ENCODE results near the gene MINDY4B.
"Not testable (repeated sequence)": the region's sequence is repeated elsewhere in the genome, so short reads cannot be mapped to it uniquely, and the experiment has no call there.

Gene MINDY4B

DNA sequence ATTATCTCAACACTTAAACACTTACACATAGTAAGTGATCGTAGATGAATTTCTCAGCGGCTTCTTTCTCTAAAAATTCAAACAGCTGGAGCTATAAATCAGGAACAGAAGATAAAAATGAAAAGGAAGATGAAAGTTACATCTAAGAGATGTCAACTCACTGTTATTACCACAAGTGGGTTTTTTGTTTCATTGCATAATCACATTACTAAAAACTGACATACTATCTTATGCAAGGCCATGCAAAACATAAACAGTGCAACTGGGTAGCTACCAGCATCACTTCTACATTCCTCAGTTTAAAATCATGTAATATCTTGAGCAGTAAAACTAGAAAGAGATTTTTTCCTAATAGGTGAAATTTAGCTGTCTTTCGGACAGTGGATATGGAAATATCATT lies 14.9 kb downstream of the MINDY4B start:
- no peak for TF ChIP-seq JUND (IDR thresholded peaks at IDR 0.05; ENCODE audit: low read depth)
- no peak for DNase-seq (ENCODE audit: low read depth in 1 of 2, low spot score in 1 of 2)
- in situ Hi-C loops (cut with HindIII; ENCODE audit: low pct_unique_long_range_greater_than_20kb, low sequenced_read_pairs) = no loop called here

DNA sequence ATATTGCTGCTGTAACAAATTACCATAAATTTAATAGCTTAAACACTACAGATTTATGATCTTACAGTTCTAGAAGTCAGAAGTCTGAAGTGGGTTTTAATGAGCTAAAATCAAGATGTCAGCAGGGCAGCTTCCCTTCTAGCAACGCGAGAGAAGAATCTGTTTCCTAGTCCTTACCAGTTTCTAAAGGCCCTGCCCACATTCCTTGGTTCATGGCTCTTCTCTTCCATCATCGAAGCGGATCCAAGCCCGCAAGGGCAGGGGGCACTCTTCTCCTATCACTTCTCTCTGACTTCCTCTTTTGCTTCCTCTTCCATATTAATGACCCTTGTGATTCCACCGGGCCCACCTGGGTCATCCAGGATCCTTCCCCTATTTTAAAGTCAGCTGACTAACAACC lies 16.1 kb downstream of the MINDY4B start:
- in situ Hi-C loops (cut with HindIII; ENCODE audit: low pct_unique_long_range_greater_than_20kb, low sequenced_read_pairs) = no loop called here
- TF ChIP-seq JUND (IDR thresholded peaks at IDR 0.05; ENCODE audit: low read depth) = no peak

DNA sequence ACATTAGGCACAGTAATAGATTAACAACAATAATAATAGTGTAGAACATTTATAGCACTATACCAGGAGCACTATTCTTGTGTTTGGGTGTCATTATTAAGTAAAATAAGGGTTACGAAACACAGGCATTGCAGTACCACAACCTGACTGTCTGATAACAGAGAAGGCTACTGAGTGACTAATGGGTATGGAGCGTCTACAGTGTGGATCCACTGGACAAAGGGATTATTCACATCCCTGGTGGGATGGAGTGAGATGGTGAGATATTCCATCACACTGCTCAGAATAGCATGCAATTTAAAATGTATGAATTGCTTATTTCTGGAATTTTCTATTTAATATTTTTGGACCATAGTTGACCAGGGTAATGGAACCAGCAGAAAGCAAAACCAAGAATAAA lies 18.2 kb downstream of the MINDY4B start:
- TF ChIP-seq JUND (IDR thresholded peaks at IDR 0.05; ENCODE audit: low read depth) = no peak
- in situ Hi-C loops (cut with HindIII; ENCODE audit: low pct_unique_long_range_greater_than_20kb, low sequenced_read_pairs) = no loop called here
- no peak for DNase-seq (ENCODE audit: low read depth in 1 of 2, low spot score in 1 of 2)

More for the DNA sequence above, 16.1 kb downstream of the MINDY4B start:
- DNase-seq (ENCODE audit: low read depth in 1 of 2, low spot score in 1 of 2) = no peak

DNA sequence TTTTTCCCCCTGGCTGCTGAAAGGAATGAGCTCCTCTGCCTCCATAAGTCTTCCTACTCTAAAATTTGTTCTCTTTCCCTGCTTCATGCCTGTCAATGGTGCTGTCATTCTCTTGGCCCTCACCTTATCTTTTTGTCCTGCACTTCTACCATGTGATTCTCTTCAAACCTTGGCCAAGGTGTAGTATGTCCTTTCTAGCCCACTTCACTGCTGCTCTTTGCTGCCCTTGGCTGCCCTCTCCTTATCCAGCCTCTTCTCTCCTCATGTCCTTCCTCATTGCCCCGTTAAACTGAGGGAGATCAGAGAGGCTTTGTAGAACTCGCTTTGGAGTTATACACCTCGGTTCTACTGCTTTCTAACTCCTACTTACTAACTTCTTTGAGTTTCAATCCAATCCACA lies 19.7 kb downstream of the MINDY4B start:
- DNase-seq (ENCODE audit: low read depth in 1 of 2, low spot score in 1 of 2) = no peak
- TF ChIP-seq JUND (IDR thresholded peaks at IDR 0.05; ENCODE audit: low read depth) = no peak
- in situ Hi-C loops (cut with HindIII; ENCODE audit: low pct_unique_long_range_greater_than_20kb, low sequenced_read_pairs) = no loop called here

DNA sequence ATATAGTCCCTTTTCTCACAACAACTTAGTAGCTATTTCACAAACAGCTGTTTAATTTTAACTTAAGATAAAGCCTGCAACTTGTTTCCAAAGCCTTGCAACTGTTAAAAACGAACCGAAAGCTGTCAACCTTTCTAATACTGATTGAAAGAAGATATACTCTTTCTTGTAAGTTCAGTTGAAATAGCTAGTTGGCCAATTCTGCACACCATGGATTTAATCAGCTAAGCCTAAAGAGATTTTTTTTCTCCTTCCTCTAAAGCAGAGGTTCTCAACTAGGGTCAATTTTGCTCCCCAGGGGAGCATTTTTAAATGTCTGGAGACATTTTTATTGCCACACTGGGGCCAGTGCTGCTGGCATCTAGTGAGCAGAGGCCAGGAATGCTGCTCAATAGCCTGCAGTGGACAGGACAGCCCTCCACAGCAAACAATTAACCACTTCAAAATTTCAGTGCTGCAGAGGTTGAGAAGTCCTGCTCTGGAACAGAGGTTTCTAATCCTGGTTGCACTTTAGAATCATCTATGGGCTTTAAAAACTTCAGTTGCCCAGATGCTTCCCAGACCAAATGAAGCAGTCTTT lies 26.2 kb downstream of the MINDY4B start:
- TF ChIP-seq JUND (IDR thresholded peaks at IDR 0.05; ENCODE audit: low read depth) = no peak
- in situ Hi-C loops (cut with HindIII; ENCODE audit: low pct_unique_long_range_greater_than_20kb, low sequenced_read_pairs) = no loop called here
- DNase-seq (ENCODE audit: low read depth in 1 of 2, low spot score in 1 of 2) = no peak

DNA sequence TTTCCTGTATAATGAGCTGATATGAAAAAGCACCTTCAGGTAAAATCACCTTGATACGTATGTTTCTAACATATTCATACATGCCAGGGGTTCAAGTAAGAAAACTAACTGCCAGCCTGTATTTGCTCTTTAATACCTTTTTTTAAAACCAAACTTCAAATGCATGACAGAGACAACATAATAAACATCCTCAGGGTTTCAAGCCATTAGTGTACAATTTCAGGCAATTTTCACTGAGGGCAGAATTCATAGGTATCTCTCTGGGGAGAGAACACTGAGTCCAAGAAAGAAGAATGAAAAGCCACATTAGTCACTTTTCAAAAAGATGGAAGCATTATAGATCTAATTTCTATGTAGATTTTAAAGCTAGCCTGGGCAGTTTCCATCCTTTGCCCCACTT lies 26.9 kb downstream of the MINDY4B start:
- in situ Hi-C loops (cut with HindIII; ENCODE audit: low pct_unique_long_range_greater_than_20kb, low sequenced_read_pairs) = no loop called here
- no peak for TF ChIP-seq JUND (IDR thresholded peaks at IDR 0.05; ENCODE audit: low read depth)
- DNase-seq (ENCODE audit: low read depth in 1 of 2, low spot score in 1 of 2) = no peak

DNA sequence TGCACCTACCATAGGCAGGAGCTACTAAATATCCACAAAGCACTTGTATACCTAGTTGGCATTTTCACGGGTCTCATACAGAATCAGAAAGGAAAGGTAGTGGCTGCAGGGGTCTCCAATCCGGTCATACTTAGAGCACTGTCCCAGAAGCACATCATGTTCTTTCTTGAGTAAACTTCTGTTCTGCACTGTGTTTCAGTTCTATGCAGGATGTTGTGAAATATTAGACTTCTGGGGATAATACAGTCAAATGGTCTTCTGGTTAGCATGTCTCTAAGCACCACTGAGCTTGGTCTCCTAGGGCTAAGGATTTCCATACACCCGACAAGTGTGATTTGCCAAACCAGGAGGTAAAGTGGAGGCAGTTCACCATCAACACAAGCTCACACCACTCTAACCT lies 27.9 kb downstream of the MINDY4B start:
- in situ Hi-C loops (cut with HindIII; ENCODE audit: low pct_unique_long_range_greater_than_20kb, low sequenced_read_pairs) = no loop called here
- TF ChIP-seq JUND (IDR thresholded peaks at IDR 0.05; ENCODE audit: low read depth) = no peak
- no peak for DNase-seq (ENCODE audit: low read depth in 1 of 2, low spot score in 1 of 2)

DNA sequence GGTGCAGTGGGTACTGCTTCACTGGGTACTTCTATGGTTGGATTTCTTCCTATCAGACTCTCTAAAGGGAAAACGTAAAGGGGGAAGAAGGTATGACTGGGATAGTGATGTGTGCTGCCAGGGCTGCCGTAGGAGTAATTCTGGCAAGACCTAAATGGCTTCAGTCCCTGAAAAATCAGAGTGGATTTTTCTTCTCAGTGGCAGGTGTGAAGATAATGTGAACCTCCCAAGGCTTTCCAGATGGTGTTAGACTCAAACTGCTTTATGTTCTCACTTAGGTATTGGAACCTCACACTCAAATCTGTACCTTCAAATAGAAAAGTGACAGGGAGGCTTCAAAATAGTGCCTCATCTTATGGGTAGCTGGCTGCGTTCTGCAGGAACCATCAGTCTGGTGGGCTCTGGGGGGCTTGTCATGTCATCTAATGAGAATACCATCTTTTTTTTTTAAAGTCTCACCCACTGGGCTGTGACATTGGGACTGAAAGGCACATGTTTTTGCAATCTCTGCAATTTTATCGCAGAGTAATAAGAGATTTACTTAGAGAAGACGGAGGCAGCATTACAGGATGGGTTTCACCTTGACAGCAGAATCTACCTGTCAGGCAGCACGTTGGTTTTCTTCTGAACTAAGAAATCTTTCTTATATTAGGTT lies 28.5 kb downstream of the MINDY4B start:
- in situ Hi-C loops (cut with HindIII; ENCODE audit: low pct_unique_long_range_greater_than_20kb, low sequenced_read_pairs) = no loop called here
- no peak for DNase-seq (ENCODE audit: low read depth in 1 of 2, low spot score in 1 of 2)
- TF ChIP-seq JUND (IDR thresholded peaks at IDR 0.05; ENCODE audit: low read depth) = no peak

DNA sequence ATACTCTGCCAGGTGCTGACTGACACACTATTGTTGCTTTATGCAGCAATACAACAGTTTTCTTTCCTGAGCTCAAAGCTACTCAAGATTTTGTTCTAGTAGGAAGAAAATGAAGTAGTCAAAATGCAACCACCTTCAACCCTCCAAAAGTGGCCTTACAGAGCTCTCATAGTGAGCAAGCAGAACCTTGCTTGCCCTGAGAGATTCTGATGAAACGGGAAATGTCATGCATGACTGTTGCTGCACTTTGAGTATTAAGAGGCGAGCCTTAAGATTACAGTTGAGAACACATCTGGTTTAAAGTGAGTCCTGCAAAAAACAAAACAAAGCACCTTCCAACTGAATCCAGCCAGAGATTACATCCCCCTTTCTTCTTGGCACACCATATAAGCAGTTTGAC lies 29.7 kb downstream of the MINDY4B start:
- in situ Hi-C loops (cut with HindIII; ENCODE audit: low pct_unique_long_range_greater_than_20kb, low sequenced_read_pairs) = no loop called here
- no peak for DNase-seq (ENCODE audit: low read depth in 1 of 2, low spot score in 1 of 2)
- no peak for TF ChIP-seq JUND (IDR thresholded peaks at IDR 0.05; ENCODE audit: low read depth)

DNA sequence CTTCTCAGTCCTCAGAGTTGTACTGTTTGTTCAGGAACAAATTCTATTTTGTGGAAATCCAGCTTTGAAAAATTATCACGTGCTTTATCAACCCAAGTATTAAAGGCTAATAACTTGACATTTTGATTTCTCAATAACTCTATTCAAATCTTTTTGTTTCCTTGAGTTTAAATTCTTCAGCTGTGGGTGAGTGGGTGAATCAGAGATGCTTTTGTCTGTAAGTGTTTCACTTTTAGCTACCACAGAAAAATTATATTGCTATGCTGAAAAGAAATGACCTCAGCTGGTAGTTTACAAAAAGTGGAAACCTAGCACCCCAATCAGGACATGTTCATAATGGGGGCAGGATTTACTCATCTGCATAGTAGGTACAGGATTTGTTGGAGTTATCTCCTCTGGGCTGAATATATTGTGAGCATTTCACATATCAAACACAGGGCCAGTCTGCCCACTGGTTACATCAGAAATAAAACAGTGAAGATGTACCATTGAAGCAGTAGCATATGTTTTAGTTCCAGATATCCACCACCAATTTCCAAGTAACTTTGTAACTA lies 30.5 kb downstream of the MINDY4B start:
- no peak for TF ChIP-seq JUND (IDR thresholded peaks at IDR 0.05; ENCODE audit: low read depth)
- no peak for DNase-seq (ENCODE audit: low read depth in 1 of 2, low spot score in 1 of 2)
- in situ Hi-C loops (cut with HindIII; ENCODE audit: low pct_unique_long_range_greater_than_20kb, low sequenced_read_pairs) = no loop called here

DNA sequence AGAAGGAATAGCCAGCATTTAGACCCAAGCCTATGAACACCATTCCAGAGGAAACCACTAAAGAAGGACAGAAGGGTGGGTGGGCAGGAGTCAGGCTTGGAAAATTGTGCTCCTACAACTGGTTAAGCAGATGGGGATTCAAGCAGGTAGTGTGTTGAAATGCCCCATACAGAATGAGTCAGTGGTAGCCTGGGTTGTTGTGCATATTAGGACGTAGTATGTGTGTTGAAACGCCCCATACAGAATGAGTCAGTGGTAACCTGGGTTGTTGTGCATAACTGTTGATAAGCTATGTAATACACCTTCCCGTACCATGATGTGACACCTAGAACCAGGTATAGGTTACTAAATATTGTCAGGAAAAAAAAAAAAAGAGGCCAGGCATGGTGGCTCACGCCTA lies 34.0 kb downstream of the MINDY4B start:
- no peak for TF ChIP-seq JUND (IDR thresholded peaks at IDR 0.05; ENCODE audit: low read depth)
- DNase-seq (ENCODE audit: low read depth in 1 of 2, low spot score in 1 of 2) = no peak
- in situ Hi-C loops (cut with HindIII; ENCODE audit: low pct_unique_long_range_greater_than_20kb, low sequenced_read_pairs) = no loop called here

DNA sequence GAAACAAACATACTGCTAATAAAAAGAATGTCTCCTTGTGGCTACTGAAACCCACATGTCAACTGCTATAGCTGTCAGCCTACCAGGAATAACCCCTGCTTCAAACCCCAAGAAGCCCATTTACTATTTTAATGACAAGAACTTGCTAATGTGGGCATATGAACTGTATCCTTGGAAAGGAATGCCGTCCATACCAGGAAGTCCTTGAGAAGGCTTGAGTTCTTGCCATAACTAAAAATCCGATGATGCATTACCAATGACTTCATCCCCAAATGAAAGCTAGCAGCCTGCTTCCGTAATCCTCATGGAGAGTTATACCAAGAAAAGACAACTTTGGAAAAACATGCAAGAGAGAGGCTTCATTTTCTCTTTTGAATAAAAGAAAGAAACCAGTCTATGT lies 34.8 kb downstream of the MINDY4B start:
- no peak for TF ChIP-seq JUND (IDR thresholded peaks at IDR 0.05; ENCODE audit: low read depth)
- DNase-seq (ENCODE audit: low read depth in 1 of 2, low spot score in 1 of 2) = no peak
- in situ Hi-C loops (cut with HindIII; ENCODE audit: low pct_unique_long_range_greater_than_20kb, low sequenced_read_pairs) = no loop called here

DNA sequence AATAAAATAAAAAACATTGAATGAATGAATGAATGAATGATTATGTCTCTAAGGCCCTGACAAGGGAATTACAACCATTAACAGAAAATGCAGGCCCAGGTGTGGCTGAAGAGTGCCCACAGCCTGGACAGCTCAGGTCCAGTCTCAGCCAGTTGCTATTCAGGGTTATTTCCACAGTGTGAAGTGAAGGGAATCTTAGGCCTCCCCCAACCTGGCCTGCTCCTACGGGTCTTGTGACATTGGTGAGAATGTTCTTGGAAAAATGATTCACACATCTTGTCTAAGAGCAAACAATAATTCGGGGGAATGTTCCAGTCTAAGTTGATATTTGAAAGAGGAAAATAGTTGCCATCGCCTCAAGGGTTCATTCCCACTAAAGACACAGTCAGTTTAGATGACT lies 37.0 kb downstream of the MINDY4B start:
- in situ Hi-C loops (cut with HindIII; ENCODE audit: low pct_unique_long_range_greater_than_20kb, low sequenced_read_pairs) = no loop called here
- no peak for TF ChIP-seq JUND (IDR thresholded peaks at IDR 0.05; ENCODE audit: low read depth)
- no peak for DNase-seq (ENCODE audit: low read depth in 1 of 2, low spot score in 1 of 2)

DNA sequence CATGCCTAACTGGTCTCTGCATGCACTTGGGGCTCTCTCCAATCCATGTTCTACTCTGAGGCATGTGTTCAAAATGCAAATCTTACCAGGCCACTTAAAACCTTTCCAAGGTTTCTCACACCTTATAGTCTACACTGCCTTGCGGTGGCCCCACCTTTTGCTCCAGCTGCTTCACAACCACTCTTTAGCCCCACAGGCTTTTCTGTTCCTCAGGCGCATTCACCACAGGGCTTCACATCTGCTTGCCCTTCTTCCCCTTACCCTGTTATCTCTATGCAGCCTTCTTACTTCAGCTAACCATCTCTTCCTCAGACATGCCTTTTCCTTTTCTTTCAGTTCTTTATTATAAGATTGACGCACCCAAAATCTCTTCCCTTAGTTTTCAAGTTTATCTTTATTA lies 37.8 kb downstream of the MINDY4B start:
- no peak for DNase-seq (ENCODE audit: low read depth in 1 of 2, low spot score in 1 of 2)
- in situ Hi-C loops (cut with HindIII; ENCODE audit: low pct_unique_long_range_greater_than_20kb, low sequenced_read_pairs) = no loop called here
- no peak for TF ChIP-seq JUND (IDR thresholded peaks at IDR 0.05; ENCODE audit: low read depth)

DNA sequence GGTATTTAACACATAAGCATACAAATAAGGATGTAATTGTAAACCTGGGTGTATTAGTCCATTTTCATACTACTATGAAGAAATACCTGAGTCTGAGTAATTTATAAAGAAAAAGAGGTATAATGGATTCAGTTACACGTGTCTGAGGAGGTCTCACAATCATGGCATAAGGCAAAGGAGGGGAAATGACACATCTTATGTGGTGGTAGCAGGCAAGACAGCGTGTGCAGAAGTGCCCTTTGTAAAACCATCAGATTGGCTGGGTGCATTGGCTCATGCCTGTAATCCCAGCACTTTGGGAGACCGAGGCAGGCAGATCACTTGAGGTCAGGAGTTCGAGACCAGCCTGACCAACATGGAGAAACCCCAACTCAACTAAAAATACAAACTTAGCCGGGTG lies 41.3 kb downstream of the MINDY4B start:
- in situ Hi-C loops (cut with HindIII; ENCODE audit: low pct_unique_long_range_greater_than_20kb, low sequenced_read_pairs); DNase-seq (ENCODE audit: low read depth in 1 of 2, low spot score in 1 of 2): not testable (repeated sequence)

All from T47D (cell line).